Ishikawa (cell line): ENCODE data around the gene NECAP2.

Experiments
- EGR1 ChIP-seq: IDR thresholded peaks from 2 replicates; pipeline ENCODE4 v1.6.1; 2012
- EP300 ChIP-seq: IDR thresholded peaks from 2 replicates; pipeline ENCODE4 v1.6.1; 2012; ENCODE audit warnings: borderline replicate concordance
- FOXM1 ChIP-seq: IDR thresholded peaks from 2 replicates; pipeline ENCODE4 v1.6.1; 2012; ENCODE audit warnings: low read depth, borderline replicate concordance
- REST ChIP-seq: IDR thresholded peaks from 2 replicates; pipeline ENCODE4 v1.6.1; 2012; ENCODE audit warnings: low read depth, mild to moderate bottlenecking
- TAF1 ChIP-seq: IDR thresholded peaks from 2 replicates; pipeline ENCODE4 v1.6.1; 2012; ENCODE audit warnings: low read depth, mild to moderate bottlenecking

- TF ChIP-seq EP300 (no peak), REST (no peak), TAF1 (no peak), FOXM1 (no peak), EGR1 (no peak)
These were observed 18.5 kb upstream of the NECAP2 start for GRCh38 chr1:16422041-16422440.
